CD4-positive, alpha-beta T cell (primary cell): ENCODE results near the gene NEK10. TPM values are rescaled to one million over a fixed set of nuclear protein-coding genes. Genes with fewer than 3 reads are reported as not detected.

Experiments used
- ATAC-seq: fragments of 200-7000 bp; cut with Tn5 transposase; one replicate; pipeline ENCODE4 v1.10.0; 2022; ENCODE audit warnings: mild to moderate bottlenecking; ENCODE audit not compliant: poor library complexity
- CTCF ChIA-PET: fragments of 350-600 bp; sonication (Branson Sonifier 250); formaldehyde crosslinking; loops from one replicate; lab custom pipeline; 2021; ENCODE audit warnings: antibody characterized with exemption, inconsistent platforms; lab: Charles Lee
- POLR2A ChIA-PET: fragments of 350-600 bp; sonication (Branson Sonifier 250); formaldehyde crosslinking; loops from one replicate; lab custom pipeline; 2021; ENCODE audit warnings: antibody characterized with exemption, inconsistent platforms; lab: Charles Lee
- DNase-seq, 14 experiments: peaks; one replicate each; pipeline ENCODE4 v3.0.0-alpha.2; 2013 to 2020; ENCODE audit warnings: mixed read lengths in 2 of 14
- H3K27ac ChIP-seq, 2 donors: one replicate each; pipeline versions ENCODE4 v1.5.1 to v1.7.0; 2013; ENCODE audit warnings: low read length in 2 of 2, low read depth in 1 of 2, mild to moderate bottlenecking in 1 of 2
- H3K27me3 ChIP-seq, 2 experiments: 1 replicate in 1 of 2; 2 replicates in 1 of 2; pipeline versions ENCODE4 v1.6.1 to v1.7.0; 2013; ENCODE audit warnings: low read length in 2 of 2, control low read depth in 1 of 2, mild to moderate bottlenecking in 1 of 2, moderate library complexity in 1 of 2; ENCODE audit not compliant: insufficient read depth in 2 of 2, control insufficient read depth in 1 of 2
- H3K36me3 ChIP-seq: one replicate; pipeline ENCODE4 v1.6.1; 2013; ENCODE audit warnings: low read length, control low read depth; ENCODE audit not compliant: insufficient read depth
- H3K4me1 ChIP-seq: one replicate; pipeline ENCODE4 v1.6.1; 2013; ENCODE audit warnings: low read length, control low read depth; ENCODE audit not compliant: insufficient read depth
- H3K4me3 ChIP-seq: one replicate; pipeline ENCODE4 v1.5.1; 2013; ENCODE audit warnings: mild to moderate bottlenecking, low read length, moderate library complexity
- H3K9me3 ChIP-seq, 2 experiments: 1 replicate in 1 of 2; 2 replicates in 1 of 2; pipeline versions ENCODE4 v1.6.1 to v1.7.0; 2013; ENCODE audit warnings: low read length in 2 of 2, mild to moderate bottlenecking in 2 of 2, control low read depth in 1 of 2, moderate library complexity in 1 of 2; ENCODE audit not compliant: control insufficient read depth in 1 of 2, insufficient read depth in 1 of 2
- H3K27ac Mint-ChIP-seq: one replicate; pipeline ENCODE4 v1.8.0; 2020; ENCODE audit warnings: mixed read lengths
- H3K27me3 Mint-ChIP-seq: one replicate; pipeline ENCODE4 v1.8.0; 2021; ENCODE audit warnings: mixed read lengths
- H3K36me3 Mint-ChIP-seq: one replicate; pipeline ENCODE4 v1.8.0; 2021; ENCODE audit warnings: low read depth, mixed read lengths
- H3K4me1 Mint-ChIP-seq: one replicate; pipeline ENCODE4 v1.8.0; 2021; ENCODE audit warnings: low read depth, mixed read lengths
- H3K4me3 Mint-ChIP-seq: one replicate; pipeline ENCODE4 v1.8.0; 2020; ENCODE audit warnings: mild to moderate bottlenecking, mixed read lengths
- H3K9me3 Mint-ChIP-seq: one replicate; pipeline ENCODE4 v1.8.0; 2020; ENCODE audit warnings: mixed read lengths
- CTCF ChIP-seq: fragments of 200-600 bp; IDR thresholded peaks from one replicate; pipeline ENCODE4 v1.8.0; 2022; ENCODE audit warnings: antibody characterized with exemption, mild to moderate bottlenecking
- intact Hi-C, 2 experiments: fragments of 100-400 bp; cut with DNase I in 1 of 2; cut with micrococcal nuclease in 1 of 2; formaldehyde crosslinking; loops; one replicate each; pipeline versions ENCODE4 v1.15.1 to v1.9.0; 2023 to 2025; cut with DNase I, micrococcal nuclease
- polyA plus RNA-seq, 2 donors: library from polyadenylated mRNA; unstranded; fragments of 120-200 nt; gene quantifications; one replicate each; pipeline ENCODE4 v1.2.1, GENCODE V29; 2013
- total RNA-seq, 174 experiments: library from RNA in 2 of 174; stranded (reverse) in 2 of 174; gene quantifications; one replicate each; pipeline ENCODE4 v1.2.3 and lab custom pipeline; 2021 to 2026

Gene NEK10, protein sequence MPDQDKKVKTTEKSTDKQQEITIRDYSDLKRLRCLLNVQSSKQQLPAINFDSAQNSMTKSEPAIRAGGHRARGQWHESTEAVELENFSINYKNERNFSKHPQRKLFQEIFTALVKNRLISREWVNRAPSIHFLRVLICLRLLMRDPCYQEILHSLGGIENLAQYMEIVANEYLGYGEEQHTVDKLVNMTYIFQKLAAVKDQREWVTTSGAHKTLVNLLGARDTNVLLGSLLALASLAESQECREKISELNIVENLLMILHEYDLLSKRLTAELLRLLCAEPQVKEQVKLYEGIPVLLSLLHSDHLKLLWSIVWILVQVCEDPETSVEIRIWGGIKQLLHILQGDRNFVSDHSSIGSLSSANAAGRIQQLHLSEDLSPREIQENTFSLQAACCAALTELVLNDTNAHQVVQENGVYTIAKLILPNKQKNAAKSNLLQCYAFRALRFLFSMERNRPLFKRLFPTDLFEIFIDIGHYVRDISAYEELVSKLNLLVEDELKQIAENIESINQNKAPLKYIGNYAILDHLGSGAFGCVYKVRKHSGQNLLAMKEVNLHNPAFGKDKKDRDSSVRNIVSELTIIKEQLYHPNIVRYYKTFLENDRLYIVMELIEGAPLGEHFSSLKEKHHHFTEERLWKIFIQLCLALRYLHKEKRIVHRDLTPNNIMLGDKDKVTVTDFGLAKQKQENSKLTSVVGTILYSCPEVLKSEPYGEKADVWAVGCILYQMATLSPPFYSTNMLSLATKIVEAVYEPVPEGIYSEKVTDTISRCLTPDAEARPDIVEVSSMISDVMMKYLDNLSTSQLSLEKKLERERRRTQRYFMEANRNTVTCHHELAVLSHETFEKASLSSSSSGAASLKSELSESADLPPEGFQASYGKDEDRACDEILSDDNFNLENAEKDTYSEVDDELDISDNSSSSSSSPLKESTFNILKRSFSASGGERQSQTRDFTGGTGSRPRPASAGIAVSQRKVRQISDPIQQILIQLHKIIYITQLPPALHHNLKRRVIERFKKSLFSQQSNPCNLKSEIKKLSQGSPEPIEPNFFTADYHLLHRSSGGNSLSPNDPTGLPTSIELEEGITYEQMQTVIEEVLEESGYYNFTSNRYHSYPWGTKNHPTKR
- total RNA-seq, result under 1 TPM; 0.61 to 0.77 TPM
- polyA plus RNA-seq (2013, experiment 1 of 2), result 0.58 TPM
- polyA plus RNA-seq (2013, experiment 2 of 2), result 0.63 TPM
- 0.16 to 3.8 (median 0.91) reads per million in 172 experiments for total RNA-seq (lab: John Stamatoyannopoulos, UW)

DNA sequence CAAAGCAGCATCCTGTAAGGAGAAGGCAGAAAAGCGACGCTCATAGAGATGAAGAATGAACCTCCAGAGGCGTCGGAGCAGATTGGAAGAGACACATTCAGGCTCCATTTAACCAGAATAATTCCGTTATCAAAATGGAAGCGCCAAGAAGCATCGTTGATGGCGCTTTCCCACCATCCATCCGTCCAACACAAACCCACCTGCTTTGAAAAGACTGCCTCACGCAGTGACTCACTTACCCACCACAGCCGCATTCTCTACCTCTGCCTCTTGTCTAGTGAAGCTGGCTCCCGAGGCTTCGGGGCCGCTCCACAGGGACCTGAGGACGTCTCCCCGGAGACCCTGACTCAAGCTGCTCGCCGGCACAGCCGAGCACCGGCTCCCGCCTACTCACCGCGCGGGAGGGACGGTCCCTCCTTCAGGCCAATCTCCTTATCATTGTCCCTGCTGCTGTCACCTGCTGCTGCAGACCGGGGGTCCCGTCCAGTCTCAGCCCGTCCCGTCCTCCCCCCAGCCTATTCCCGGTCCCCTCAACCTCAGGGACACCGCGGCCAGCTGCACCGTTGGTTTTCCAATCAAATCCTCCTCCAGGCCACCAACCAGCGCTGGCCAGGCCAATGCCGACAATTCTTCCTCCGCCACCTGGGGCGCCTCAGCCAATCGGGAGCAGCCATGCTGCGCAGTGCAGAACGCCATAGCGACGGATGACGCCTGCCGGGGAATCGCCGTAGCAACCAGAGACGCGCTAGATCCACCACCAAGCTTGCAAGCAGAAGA, at the start of gene NEK10:
Gene NEK10, minus strand, starts transcription at position 553 of the 777 bp plus-strand sequence. CDS start 16,501 bp downstream, outside the sequence.
- no peaks in the 10 kb centered on the region for H3K9me3 Mint-ChIP-seq
- peak within 1 kb of the TSS; percentile 91 for H3K4me3 Mint-ChIP-seq
- peak within 1 kb of the TSS; percentile 59 for H3K27ac Mint-ChIP-seq
- Histone ChIP-seq H3K27me3 (no peaks in the 10 kb centered on the region), H3K36me3 (no peaks in the 10 kb centered on the region), H3K9me3 (no peaks in the 10 kb centered on the region), H3K4me1 (peaks cover 9% of the 10 kb centered on the region), H3K27ac (no peak within 1 kb of the TSS), H3K4me3 (peak within 1 kb of the TSS; percentile 73)
- POLR2A ChIA-PET, result interaction anchor here (0.6 to 2.1 kb wide), 6 partner anchors 11 to 313 kb away, joined by 3 to 10 read pairs (median 3); partner anchors contain the start of gene SLC4A7
- CTCF ChIA-PET, result interaction anchor here (0.8 to 1.9 kb wide), 4 partner anchors 9 to 980 kb away, joined by 3 to 14 read pairs (median 5); partner anchors contain the start of genes AZI2 and ZCWPW2
- ATAC-seq (peak; percentile 96), DNase-seq (peak; percentile 84 to 96 (median 91))
- peaks cover 8% of the 10 kb centered on the region for H3K36me3 Mint-ChIP-seq
- H3K27me3 Mint-ChIP-seq, result no peaks in the 10 kb centered on the region
- TF ChIP-seq CTCF, result peak; percentile 13
- H3K4me1 Mint-ChIP-seq, result peaks cover 15% of the 10 kb centered on the region
- intact Hi-C loops, result loop anchor here (5.0 to 10.0 kb wide), 3 partner anchors 57 to 976 kb away; partner anchors contain the start of genes SLC4A7 (in 2 of the 2), AZI2 (in 1 of the 2) and ZCWPW2 (in 1 of the 2)

GRCh38 chr3:27415202-27415601, 46.0 kb upstream of the NEK10 start:
- intact Hi-C loops, result no loop called here
- Histone ChIP-seq H3K36me3 (peaks cover 59% of the 10 kb centered on the region), H3K4me1 (no peaks in the 10 kb centered on the region), H3K27me3 (no peaks in the 10 kb centered on the region), H3K27ac (no peak overlapping the region), H3K9me3 (no peaks in the 10 kb centered on the region), H3K4me3 (no peak overlapping the region)
- ATAC-seq, result no peak
- CTCF ChIA-PET, result no interaction called here
- H3K4me1 Mint-ChIP-seq, result peaks cover 6% of the 10 kb centered on the region
- no peak overlapping the region for H3K27ac Mint-ChIP-seq
- H3K9me3 Mint-ChIP-seq, result no peaks in the 10 kb centered on the region
- no peak for DNase-seq
- peaks cover 79% of the 10 kb centered on the region for H3K36me3 Mint-ChIP-seq
- no peak overlapping the region for H3K4me3 Mint-ChIP-seq
- TF ChIP-seq CTCF, result no peak
- POLR2A ChIA-PET, result no interaction called here
- H3K27me3 Mint-ChIP-seq, result no peaks in the 10 kb centered on the region
